HL-60 (cell line): ENCODE data around the gene RER1.
"Not testable (repeated sequence)": the region's sequence is repeated elsewhere in the genome, so short reads cannot be mapped to it uniquely, and the experiment has no call there.

ENCODE experiments used
- DNase-seq, 2 experiments: peaks; one replicate each; pipeline ENCODE4 v3.0.0-alpha.2; 2010 to 2020; ENCODE audit warnings: low read depth in 1 of 2, low spot score in 1 of 2
- H3K27ac ChIP-seq: fragments of 250-450 bp; sonication (Bioruptor Pico); replicated peaks from 2 replicates; pipeline ENCODE4 v1.5.1; 2020; ENCODE audit warnings: mild to moderate bottlenecking, moderate library complexity
- H3K27me3 ChIP-seq: fragments of 250-450 bp; sonication (Bioruptor Pico); 2 replicates; pipeline ENCODE4 v1.5.1; 2021; ENCODE audit warnings: mild to moderate bottlenecking, moderate library complexity; ENCODE audit not compliant: insufficient read depth, poor library complexity, severe bottlenecking
- H3K4me3 ChIP-seq: replicated peaks from 2 replicates; pipeline ENCODE4 v1.5.1; 2011; ENCODE audit warnings: mild to moderate bottlenecking, control low read depth, low read length; ENCODE audit not compliant: insufficient read depth
- CTCF ChIP-seq: IDR thresholded peaks from one replicate; pipeline ENCODE4 v1.5.1; 2011; ENCODE audit warnings: low read length, control low read depth, inconsistent platforms; ENCODE audit not compliant: insufficient read depth
- GABPA ChIP-seq: IDR thresholded peaks from 2 replicates; pipeline ENCODE4 v1.6.1; 2012; ENCODE audit warnings: low read depth
- POLR2AphosphoS5 ChIP-seq: IDR thresholded peaks from 2 replicates; pipeline ENCODE4 v1.6.1; 2012; ENCODE audit warnings: low read depth
- REST ChIP-seq: IDR thresholded peaks from 2 replicates; pipeline ENCODE4 v1.6.1; 2012; ENCODE audit warnings: low read depth; ENCODE audit not compliant: insufficient replicate concordance
- SPI1 ChIP-seq: IDR thresholded peaks from 2 replicates; pipeline ENCODE4 v1.6.1; 2012; ENCODE audit warnings: low read depth, mild to moderate bottlenecking, borderline replicate concordance

RER1 gene

GRCh38 chr1:2438038-2438437 lies 46.4 kb downstream of the RER1 start:
- DNase-seq = no peak
- no peak overlapping the region for H3K4me3 ChIP-seq
- H3K27me3 ChIP-seq = peaks cover 16% of the 10 kb centered on the region
- H3K27ac ChIP-seq = no peak overlapping the region
- no peak for TF ChIP-seq GABPA
- no peak for TF ChIP-seq CTCF
- no peak for TF ChIP-seq REST
- TF ChIP-seq SPI1 = no peak
- no peak for TF ChIP-seq POLR2AphosphoS5

- Histone ChIP-seq H3K27me3 (peaks cover 19% of the 10 kb centered on the region), H3K4me3 (no peak overlapping the region), H3K27ac (no peak overlapping the region)
- TF ChIP-seq POLR2AphosphoS5 (no peak), GABPA (no peak), CTCF (no peak), REST (no peak), SPI1 (no peak)
- DNase-seq = no peak
Observed at GRCh38 chr1:2438641-2439040, 47.0 kb downstream of the RER1 start.

- Histone ChIP-seq H3K27me3 (peaks cover 20% of the 10 kb centered on the region), H3K27ac (no peak overlapping the region)
Observed at GRCh38 chr1:2439369-2439768, 47.7 kb downstream of the RER1 start.

GRCh38 chr1:2440346-2440745 lies 48.7 kb downstream of the RER1 start:
- H3K27ac ChIP-seq, DNase-seq, H3K4me3 ChIP-seq: not testable (repeated sequence)
- H3K27me3 ChIP-seq = peaks cover 24% of the 10 kb centered on the region

More at GRCh38 chr1:2439369-2439768, 47.7 kb downstream of the RER1 start:
- TF ChIP-seq REST = no peak
- TF ChIP-seq GABPA = no peak
- TF ChIP-seq POLR2AphosphoS5 = no peak
- TF ChIP-seq SPI1 = no peak
- no peak for TF ChIP-seq CTCF
- no peak for DNase-seq
- no peak overlapping the region for H3K4me3 ChIP-seq
